GM23338 (cell line): ENCODE data around the gene PTGR2.

Experiments
- CREB1 ChIP-seq: fragments of 250-450 bp; sonication (Bioruptor Pico); IDR thresholded peaks from 2 replicates; pipeline ENCODE4 v1.5.0; 2020; ENCODE audit warnings: low read depth, mild to moderate bottlenecking, moderate library complexity
- CTCF ChIP-seq, 2 experiments: fragments of 200-600 bp in 1 of 2; sonication (generic) in 1 of 2; conservative IDR thresholded peaks; 2 replicates each; pipeline versions ENCODE4 v1.5.1 to v1.6.1; 2016 to 2017; ENCODE audit warnings: antibody characterized with exemption in 2 of 2, low read depth in 2 of 2, mild to moderate bottlenecking in 2 of 2, moderate library complexity in 1 of 2
- ETS1 ChIP-seq: IDR thresholded peaks from 2 replicates; pipeline ENCODE4 v1.6.1; 2016; ENCODE audit warnings: antibody characterized with exemption
- EZH2 ChIP-seq: fragments of 200-600 bp; sonication (generic); IDR thresholded peaks from one replicate; pipeline ENCODE4 v1.8.0; 2017; ENCODE audit warnings: antibody characterized with exemption, mild to moderate bottlenecking, low read depth; ENCODE audit not compliant: unreplicated experiment
- EZH2phosphoT487 ChIP-seq: fragments of 200-600 bp; sonication (generic); IDR thresholded peaks from one replicate; pipeline ENCODE4 v1.8.1; 2018; ENCODE audit warnings: antibody characterized with exemption; ENCODE audit not compliant: unreplicated experiment
- JUNB ChIP-seq: IDR thresholded peaks from one replicate; pipeline ENCODE4 v1.6.1; 2016; ENCODE audit warnings: antibody characterized with exemption; ENCODE audit not compliant: unreplicated experiment
- NANOG ChIP-seq: IDR thresholded peaks from 2 replicates; pipeline ENCODE4 v1.6.1; 2016; ENCODE audit warnings: antibody characterized with exemption, borderline replicate concordance
- POLR2AphosphoS5 ChIP-seq: IDR thresholded peaks from 2 replicates; pipeline ENCODE4 v1.6.1; 2016; ENCODE audit warnings: antibody characterized with exemption, low read depth
- REST ChIP-seq: IDR thresholded peaks from one replicate; pipeline ENCODE4 v1.6.1; 2018; ENCODE audit warnings: antibody characterized with exemption; ENCODE audit not compliant: unreplicated experiment
- STAT1 ChIP-seq: IDR thresholded peaks from one replicate; pipeline ENCODE4 v1.6.1; 2016; ENCODE audit warnings: antibody characterized with exemption; ENCODE audit not compliant: unreplicated experiment
- ZNF114 ChIP-seq: fragments of 250-450 bp; sonication (Bioruptor Pico); IDR thresholded peaks from 2 replicates; pipeline ENCODE4 v1.5.0; 2020; ENCODE audit warnings: mild to moderate bottlenecking, moderate library complexity
- ZNF331 ChIP-seq: fragments of 250-450 bp; sonication (Bioruptor Pico); IDR thresholded peaks from 2 replicates; pipeline ENCODE4 v1.5.0; 2020; ENCODE audit warnings: low read depth, mild to moderate bottlenecking, moderate library complexity
- ZNF462 ChIP-seq: fragments of 250-450 bp; sonication (Bioruptor Pico); IDR thresholded peaks from 2 replicates; pipeline ENCODE4 v1.5.0; 2020; ENCODE audit warnings: mild to moderate bottlenecking, moderate library complexity

GRCh38 chr14:73859145-73859544, 7.5 kb downstream of the PTGR2 start:
- TF ChIP-seq POLR2AphosphoS5 (no peak), CTCF (conservative IDR thresholded peaks at IDR 0.05; ENCODE audit: low read depth in 2 of 2) (no peak), REST (no peak), EZH2 (no peak), ZNF331 (CRISPR knock-in tag) (no peak), EZH2phosphoT487 (no peak), ZNF114 (CRISPR knock-in tag) (no peak), CREB1 (CRISPR knock-in tag) (no peak), NANOG (no peak), STAT1 (no peak), JUNB (no peak), ETS1 (no peak), ZNF462 (CRISPR knock-in tag) (no peak)
